Measurements from ENCODE around the gene FAM177B.

The FAM177B gene

GRCh38 chr1:222749927-222750326 lies 12.9 kb downstream of the FAM177B start:
- Histone ChIP-seq H3K36me3 (no peaks in the 10 kb centered on the region), H3K9me3 (ENCODE audit: severe bottlenecking) (no peaks in the 10 kb centered on the region), H3K27me3 (ENCODE audit: insufficient read depth, low read depth, severe bottlenecking) (no peaks in the 10 kb centered on the region), H3K4me3 (ENCODE audit: low read depth, low read length) (no peak overlapping the region), H3K27ac (no peak overlapping the region)
- no peak for TF ChIP-seq CTCF (IDR thresholded peaks at IDR 0.05; ENCODE audit: low read depth, low read length)
- no peak for DNase-seq

- Histone ChIP-seq H3K4me3 (ENCODE audit: low read depth, low read length) (no peak overlapping the region), H3K36me3 (no peaks in the 10 kb centered on the region), H3K27ac (no peak overlapping the region), H3K27me3 (ENCODE audit: insufficient read depth, low read depth, severe bottlenecking) (no peaks in the 10 kb centered on the region), H3K9me3 (ENCODE audit: severe bottlenecking) (no peaks in the 10 kb centered on the region)
- DNase-seq = no peak
- no peak for TF ChIP-seq CTCF (IDR thresholded peaks at IDR 0.05; ENCODE audit: low read depth, low read length)
These were observed 13.6 kb downstream of the FAM177B start for GRCh38 chr1:222750651-222751050.

DNA sequence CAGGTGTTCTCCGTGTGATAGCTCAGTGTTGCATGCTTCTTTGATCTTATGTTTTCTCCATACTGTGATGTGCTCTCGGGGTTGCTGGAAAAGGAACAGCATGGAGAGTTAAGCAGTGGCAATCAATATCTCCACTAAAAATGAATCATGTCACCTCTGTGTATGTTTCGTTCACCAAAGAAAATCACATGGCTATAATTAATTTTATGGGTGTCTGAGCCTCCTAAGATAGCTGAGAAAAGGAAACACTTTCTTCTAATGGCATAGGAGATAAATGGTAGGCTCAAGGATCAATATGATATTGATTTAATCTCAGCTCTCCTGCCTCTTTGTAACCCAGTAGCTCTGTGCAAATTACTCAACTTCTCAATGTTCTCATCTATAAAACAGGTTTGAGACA lies 14.3 kb downstream of the FAM177B start:
- DNase-seq = no peak
- no peaks in the 10 kb centered on the region for H3K9me3 ChIP-seq (ENCODE audit: severe bottlenecking)
- no peak for TF ChIP-seq CTCF (IDR thresholded peaks at IDR 0.05; ENCODE audit: low read depth, low read length)
- no peaks in the 10 kb centered on the region for H3K36me3 ChIP-seq
- H3K27ac ChIP-seq = no peak overlapping the region
- H3K27me3 ChIP-seq (ENCODE audit: insufficient read depth, low read depth, severe bottlenecking) = no peaks in the 10 kb centered on the region
- no peak overlapping the region for H3K4me3 ChIP-seq (ENCODE audit: low read depth, low read length)

- H3K36me3 ChIP-seq = no peaks in the 10 kb centered on the region
- H3K4me3 ChIP-seq (ENCODE audit: low read depth, low read length) = no peak overlapping the region
- DNase-seq = no peak
- H3K9me3 ChIP-seq (ENCODE audit: severe bottlenecking) = no peaks in the 10 kb centered on the region
- H3K27me3 ChIP-seq (ENCODE audit: insufficient read depth, low read depth, severe bottlenecking) = no peaks in the 10 kb centered on the region
- no peak overlapping the region for H3K27ac ChIP-seq
- no peak for TF ChIP-seq CTCF (IDR thresholded peaks at IDR 0.05; ENCODE audit: low read depth, low read length)
These were observed 17.6 kb downstream of the FAM177B start for GRCh38 chr1:222754366-222755139.

- Histone ChIP-seq H3K27ac (no peak overlapping the region), H3K27me3 (ENCODE audit: insufficient read depth, low read depth, severe bottlenecking) (no peaks in the 10 kb centered on the region), H3K9me3 (ENCODE audit: severe bottlenecking) (no peaks in the 10 kb centered on the region), H3K4me3 (ENCODE audit: low read depth, low read length) (no peak overlapping the region), H3K36me3 (no peaks in the 10 kb centered on the region)
- no peak for DNase-seq
- no peak for TF ChIP-seq CTCF (IDR thresholded peaks at IDR 0.05; ENCODE audit: low read depth, low read length)
These were observed 20.8 kb downstream of the FAM177B start for GRCh38 chr1:222757646-222758268.

Data from WERI-Rb-1 (cell line).